Activated T-helper 9 cell treated with anti-CD3 and anti-CD28 coated beads, Interleukin-2, amount 50 U/mL, for 16 hours (primary cell): ENCODE measurements around the gene LSP1.

Source experiments
- DNase-seq: peaks from one replicate; pipeline ENCODE4 v3.0.0-alpha.2; 2020; ENCODE audit warnings: low read depth

The LSP1 gene

GRCh38 chr11:1917523-1918435, 64.9 kb downstream of the LSP1 start:
- no peak for DNase-seq

- no peak for DNase-seq
Measured at GRCh38 chr11:1918436-1919315, 65.8 kb downstream of the LSP1 start.

GRCh38 chr11:1919391-1920127, 66.7 kb downstream of the LSP1 start, which contains the start of gene TNNT3:
Gene TNNT3 (plus strand): TSS chr11:1919703. CDS start chr11:1922875, 3,172 bp downstream.
- no peak for DNase-seq

- DNase-seq: no peak
Measured at GRCh38 chr11:1920128-1920908, 67.4 kb downstream of the LSP1 start.

GRCh38 chr11:1920909-1921573, 68.2 kb downstream of the LSP1 start:
- no peak for DNase-seq

- no peak for DNase-seq
Measured at GRCh38 chr11:1921574-1922141, 68.8 kb downstream of the LSP1 start.

- no peak for DNase-seq
Measured at GRCh38 chr11:1922481-1923081, 69.7 kb downstream of the LSP1 start.

- no peak for DNase-seq
Measured at GRCh38 chr11:1923201-1923956, 70.5 kb downstream of the LSP1 start.

- DNase-seq: no peak
Measured at GRCh38 chr11:1924181-1924580, 71.3 kb downstream of the LSP1 start.

GRCh38 chr11:1924646-1925372, 71.9 kb downstream of the LSP1 start:
- no peak for DNase-seq

- DNase-seq: no peak
Measured at GRCh38 chr11:1925373-1926155, 72.7 kb downstream of the LSP1 start.

- no peak for DNase-seq
Measured at GRCh38 chr11:1926156-1927025, 73.5 kb downstream of the LSP1 start.

- DNase-seq: no peak
Measured at GRCh38 chr11:1927026-1927847, 74.4 kb downstream of the LSP1 start.

GRCh38 chr11:1927848-1928469, 75.1 kb downstream of the LSP1 start:
- DNase-seq: no peak

GRCh38 chr11:1928470-1928890, 75.6 kb downstream of the LSP1 start:
- DNase-seq: no peak
